NCI-H82 treated with DMSO at 0.1 percent for 48 hours (cell line): ENCODE data around the gene RBM17.
A peak's percentile ranks its signal among the peaks of the same experiment; 100 is the strongest.
"Not testable (repeated sequence)": the region's sequence is repeated elsewhere in the genome, so short reads cannot be mapped to it uniquely, and the experiment has no call there.

ENCODE experiments used
- DNase-seq: peaks from one replicate; lab custom pipeline; 2025; ENCODE audit not compliant: unreplicated experiment; lab: John Stamatoyannopoulos, UW

The RBM17 gene

DNA sequence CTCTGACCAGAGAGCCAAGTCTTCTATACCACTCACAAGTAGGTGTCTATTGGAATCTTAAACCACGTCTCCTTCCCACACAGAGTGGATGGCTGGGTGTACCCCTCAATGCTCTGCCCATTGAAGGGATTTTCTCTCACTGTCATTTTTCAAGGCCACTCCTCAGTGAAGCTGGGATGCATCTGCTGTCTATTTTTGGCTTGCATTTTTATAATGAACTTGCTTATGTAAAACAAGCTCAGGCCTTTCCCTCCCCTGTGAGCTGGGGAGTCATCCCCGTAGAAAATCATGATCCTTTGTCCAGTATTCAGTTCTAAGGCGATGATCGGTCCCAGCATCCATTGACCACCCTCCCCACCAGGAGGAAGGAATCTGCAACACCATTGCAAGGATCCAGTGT, 9.8 kb upstream of the RBM17 start:
- no peak for DNase-seq

GRCh38 chr10:6080417-6080973, 8.3 kb upstream of the RBM17 start:
- DNase-seq: no peak

DNA sequence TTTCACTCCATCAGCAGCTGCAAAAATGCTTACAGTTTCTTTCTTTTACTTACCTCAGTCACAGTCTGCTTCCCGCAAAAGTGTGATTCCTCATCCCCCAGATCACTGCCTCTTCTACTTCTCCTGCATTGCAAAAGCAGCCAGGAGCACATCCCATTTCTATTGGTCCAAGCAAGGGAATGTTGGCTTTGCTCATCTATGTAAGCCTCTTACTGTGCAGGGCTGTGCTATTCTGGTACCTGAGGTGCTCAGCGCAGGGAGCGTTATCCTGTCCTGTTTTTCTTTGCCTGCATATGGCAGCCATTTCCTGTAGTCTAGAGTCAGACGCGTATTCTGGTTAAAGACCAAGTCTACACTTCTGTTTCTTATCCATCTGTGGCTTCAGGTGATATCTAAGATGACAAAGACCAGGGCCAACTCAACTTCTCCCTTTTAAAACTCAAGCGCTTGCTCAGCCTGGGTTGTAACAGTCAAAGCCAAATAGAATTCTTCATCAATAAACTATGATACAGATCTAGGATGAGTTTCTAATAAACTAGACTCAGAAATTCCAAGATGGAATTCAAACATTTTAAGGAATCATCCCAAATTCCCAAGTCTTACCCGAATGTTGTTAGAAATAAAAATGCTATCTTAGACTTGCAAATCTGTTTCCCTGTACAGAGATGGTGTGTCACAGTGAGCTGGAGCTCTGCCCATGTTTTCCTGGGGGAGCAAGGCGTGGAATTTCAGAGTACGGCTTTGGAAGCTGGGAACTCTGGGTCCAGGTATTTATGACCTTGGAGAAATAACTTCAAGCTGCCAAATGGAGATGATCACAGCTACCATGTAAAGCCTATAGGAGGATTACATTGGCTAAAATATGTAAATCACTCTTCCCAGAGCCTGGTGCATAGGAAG, 6.1 kb upstream of the RBM17 start:
- DNase-seq: no peak

GRCh38 chr10:6083523-6084475, 5.0 kb upstream of the RBM17 start:
- no peak for DNase-seq

DNA sequence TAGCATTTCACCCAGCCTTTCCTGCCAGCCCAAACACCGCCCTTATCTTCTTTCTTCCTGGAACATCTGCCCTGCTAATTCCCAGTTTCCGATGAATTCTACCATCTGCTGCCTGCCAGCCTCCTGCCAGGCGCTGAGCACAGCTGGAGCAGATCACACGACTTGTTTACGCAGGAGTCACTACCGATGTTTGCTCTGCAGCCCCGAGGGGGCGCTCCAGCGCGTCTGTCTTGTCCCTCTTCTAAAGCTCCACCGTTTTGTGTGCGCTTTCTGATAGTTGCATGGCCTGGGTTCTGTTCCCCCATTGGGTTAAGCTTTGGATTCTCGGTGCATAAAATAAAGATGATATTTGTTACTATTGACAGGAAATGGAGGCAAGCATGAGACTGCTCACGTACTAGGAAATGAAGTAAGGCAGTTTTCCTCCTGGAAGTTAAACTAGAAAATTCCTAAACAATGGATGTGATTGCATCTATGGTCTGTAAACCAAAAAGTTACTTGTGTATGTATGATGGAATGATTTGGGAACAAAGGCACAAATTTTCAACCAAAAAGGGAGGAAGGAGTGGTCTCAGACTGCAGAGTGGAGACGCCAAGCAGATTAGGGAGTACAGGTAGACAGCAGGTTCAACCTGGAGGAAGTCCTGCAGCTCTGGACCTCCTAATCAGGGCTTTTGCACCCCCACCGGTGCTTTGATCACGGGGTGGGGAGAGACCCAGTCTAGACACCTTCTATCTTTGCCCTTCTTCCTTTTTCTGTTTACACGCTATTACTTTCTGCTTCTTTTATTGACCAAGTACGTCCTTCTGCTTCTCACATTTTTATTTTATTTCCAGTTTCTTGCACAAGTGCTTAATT, 2.2 kb upstream of the RBM17 start:
- DNase-seq: peak; percentile 76

GRCh38 chr10:6089334-6090219, 743 bp downstream of the RBM17 start:
- DNase-seq: no peak

DNA sequence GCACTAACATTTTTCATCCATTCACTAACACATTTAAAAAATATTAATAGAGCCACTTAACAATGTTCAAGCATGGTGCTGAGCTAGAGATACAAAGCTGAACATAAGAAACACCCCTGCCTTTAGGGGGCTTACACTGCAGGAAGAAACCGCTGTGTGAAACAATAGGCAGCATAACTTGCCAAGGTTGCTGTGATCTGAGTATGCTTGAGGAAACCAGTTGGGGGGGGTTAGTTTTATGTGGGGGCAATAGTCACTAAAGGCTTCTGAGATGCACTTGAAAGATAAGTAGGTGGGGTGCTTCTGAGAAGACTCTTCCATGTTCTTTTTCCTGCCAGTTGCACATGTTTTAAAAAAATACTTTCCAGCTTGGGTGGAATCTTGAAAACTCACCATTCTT, 2.8 kb downstream of the RBM17 start:
- DNase-seq: no peak

DNA sequence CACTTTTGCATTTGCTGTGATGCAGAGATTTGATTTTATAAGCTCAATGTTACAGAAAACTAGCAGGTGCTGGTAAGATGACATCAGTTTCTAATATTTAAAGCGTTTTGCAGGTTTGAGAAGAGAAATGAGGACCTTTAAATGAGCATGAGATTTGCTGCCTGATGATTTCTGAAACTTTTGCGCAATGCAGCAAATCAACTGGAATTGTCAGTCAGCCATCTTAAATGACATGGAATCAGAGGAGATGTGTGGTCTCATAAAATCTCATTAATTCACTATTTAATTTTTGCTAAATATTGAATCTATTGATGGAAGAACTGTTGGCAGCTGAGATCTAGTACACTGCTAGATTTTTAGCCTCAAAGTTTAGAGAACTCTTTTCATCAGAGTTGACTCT, 3.9 kb downstream of the RBM17 start:
- DNase-seq: no peak

- DNase-seq: no peak
These were observed 7.2 kb downstream of the RBM17 start for GRCh38 chr10:6095810-6096570.

- no peak for DNase-seq
These were observed 8.2 kb downstream of the RBM17 start for GRCh38 chr10:6097063-6097462.

GRCh38 chr10:6098156-6098555, 9.3 kb downstream of the RBM17 start:
- DNase-seq: no peak

DNA sequence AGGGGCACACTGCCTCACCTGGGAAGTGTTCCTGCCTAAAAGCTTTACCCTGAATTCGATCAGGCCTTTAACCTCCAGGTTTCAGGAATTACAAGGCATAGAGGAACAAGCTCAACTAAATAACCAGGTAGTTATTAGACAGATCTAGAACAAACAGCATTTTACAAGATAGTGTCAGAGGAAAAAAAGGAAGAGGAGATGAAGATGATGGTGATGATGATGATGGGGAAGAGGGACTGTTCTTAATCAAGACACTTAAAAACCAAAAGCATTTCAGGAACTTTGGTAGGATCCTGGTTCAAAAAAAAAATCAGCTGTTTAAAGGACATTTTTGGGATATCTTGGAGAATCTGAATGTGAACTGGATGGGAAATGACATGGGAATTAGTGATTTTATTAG, 11.5 kb downstream of the RBM17 start:
- no peak for DNase-seq

- no peak for DNase-seq
These were observed 12.3 kb downstream of the RBM17 start for GRCh38 chr10:6101181-6101580.

DNA sequence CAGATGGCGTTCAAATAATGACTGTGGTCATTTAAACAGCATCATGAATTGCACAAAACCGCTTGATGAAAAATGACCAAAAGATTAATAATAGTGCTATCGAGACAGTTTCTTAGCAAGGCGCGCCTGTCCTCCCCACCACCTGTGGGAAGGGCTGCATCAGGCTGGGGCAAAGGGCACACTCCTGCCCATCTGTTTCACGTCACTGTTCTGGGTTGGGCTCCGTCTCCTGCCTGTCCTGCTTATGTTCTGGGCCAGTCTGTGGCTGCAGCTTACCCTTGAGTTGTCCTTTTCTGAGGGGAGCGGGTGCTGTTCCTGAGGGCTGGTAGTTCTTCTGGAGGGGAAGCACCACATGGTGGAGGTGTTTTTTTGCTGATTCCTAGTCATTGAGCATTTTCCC, 13.3 kb downstream of the RBM17 start:
- DNase-seq: no peak

- no peak for DNase-seq
These were observed 14.8 kb downstream of the RBM17 start for GRCh38 chr10:6103591-6103990.

DNA sequence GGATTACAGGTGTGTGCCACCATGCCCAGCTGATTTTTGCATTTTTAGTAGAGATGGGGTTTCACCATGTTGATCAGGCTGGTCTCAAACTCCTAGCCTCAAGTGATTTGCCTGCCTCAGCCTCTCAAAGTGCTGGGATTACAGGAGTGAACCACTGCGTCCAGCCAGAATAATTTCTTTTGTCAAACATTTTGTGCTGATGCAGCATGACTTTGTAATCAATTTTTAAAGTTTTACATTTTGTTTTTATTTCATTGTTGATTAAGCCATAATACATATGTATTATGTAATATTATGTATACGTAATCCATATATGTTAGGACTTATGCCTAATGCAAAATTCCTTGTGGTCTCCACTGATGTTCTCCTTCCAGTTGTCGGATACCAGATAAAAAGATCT, 18.8 kb downstream of the RBM17 start:
- DNase-seq: not testable (repeated sequence)

GRCh38 chr10:6108072-6108471, 19.2 kb downstream of the RBM17 start:
- no peak for DNase-seq

- DNase-seq: no peak
These were observed 20.0 kb downstream of the RBM17 start for GRCh38 chr10:6108631-6109443.
